GM21619 (cell line): Measurements from ENCODE around the gene CENPN.

Experiments used
- ATAC-seq: cut with Tn5 transposase; IDR thresholded peaks from one replicate; pipeline ENCODE4 v1.9.1; 2021; ENCODE audit not compliant: unreplicated experiment

Gene CENPN

GRCh38 chr16:81006813-81007695, at the start of gene CENPN, which contains the start of gene CMC2:
Gene CENPN (plus strand): TSS chr16:81007214. CDS start chr16:81011940, 4,726 bp downstream.
Gene CMC2 (minus strand): TSS chr16:81006885. CDS start chr16:80997394, 9,491 bp downstream.
- ATAC-seq = peak; percentile 81

GRCh38 chr16:80958284-80958683, 48.7 kb upstream of the CENPN start:
- ATAC-seq = no peak

GRCh38 chr16:80962879-80963278, 44.1 kb upstream of the CENPN start:
- ATAC-seq = no peak

- no peak for ATAC-seq
Measured at GRCh38 chr16:80964351-80964750, 42.7 kb upstream of the CENPN start.

GRCh38 chr16:80966617-80967016, 40.4 kb upstream of the CENPN start:
- no peak for ATAC-seq

GRCh38 chr16:80968386-80969113, 38.5 kb upstream of the CENPN start:
- no peak for ATAC-seq

GRCh38 chr16:80969114-80969484, 37.9 kb upstream of the CENPN start:
- ATAC-seq = no peak

GRCh38 chr16:80971819-80972218, 35.2 kb upstream of the CENPN start:
- ATAC-seq = peak; percentile 82

- no peak for ATAC-seq
Measured at GRCh38 chr16:80972611-80973010, 34.4 kb upstream of the CENPN start.

- no peak for ATAC-seq
Measured at GRCh38 chr16:80973991-80974390, 33.0 kb upstream of the CENPN start.

- no peak for ATAC-seq
Measured at GRCh38 chr16:80974649-80975376, 32.2 kb upstream of the CENPN start.

- no peak for ATAC-seq
Measured at GRCh38 chr16:80976946-80977345, 30.1 kb upstream of the CENPN start.

- no peak for ATAC-seq
Measured at GRCh38 chr16:80981103-80981502, 25.9 kb upstream of the CENPN start.

GRCh38 chr16:80982646-80983045, 24.4 kb upstream of the CENPN start:
- no peak for ATAC-seq

- no peak for ATAC-seq
Measured at GRCh38 chr16:80984124-80984892, 22.7 kb upstream of the CENPN start.

GRCh38 chr16:80985611-80986010, 21.4 kb upstream of the CENPN start:
- ATAC-seq = no peak

- ATAC-seq = no peak
Measured at GRCh38 chr16:80986557-80986956, 20.5 kb upstream of the CENPN start.

GRCh38 chr16:80988756-80989155, 18.3 kb upstream of the CENPN start:
- no peak for ATAC-seq

GRCh38 chr16:80989801-80990200, 17.2 kb upstream of the CENPN start:
- ATAC-seq = no peak

GRCh38 chr16:80990577-80990976, 16.4 kb upstream of the CENPN start:
- no peak for ATAC-seq

- no peak for ATAC-seq
Measured at GRCh38 chr16:80990978-80991377, 16.0 kb upstream of the CENPN start.
